ENCODE measurements around the gene PRRG3. TPM values are rescaled to one million over a fixed set of nuclear protein-coding genes. Genes with fewer than 3 reads are reported as not detected.

The PRRG3 gene
- total RNA-seq, 2 experiments from 2014 or later, result not detected

GRCh38 chrX:151710457-151710856 is 15.2 kb downstream of the PRRG3 start:
- H3K4me3 Mint-ChIP-seq, result no peak overlapping the region
- no peak for ATAC-seq (ENCODE audit: poor library complexity)
- H3K9me3 Mint-ChIP-seq, result no peaks in the 10 kb centered on the region
- DNase-seq, result no peak
- H3K36me3 Mint-ChIP-seq (ENCODE audit: low read depth), result no peaks in the 10 kb centered on the region
- H3K27ac ChIP-seq (ENCODE audit: low read depth in 1 of 2, low read length in 2 of 2), result no peak overlapping the region
- POLR2A ChIA-PET, result no interaction called here
- intact Hi-C loops (cut with DNase I, micrococcal nuclease), result no loop called here
- no peaks in the 10 kb centered on the region for H3K4me1 Mint-ChIP-seq (ENCODE audit: low read depth)
- no peak overlapping the region for H3K4me3 ChIP-seq (ENCODE audit: low read length)
- H3K27me3 ChIP-seq (ENCODE audit: control insufficient read depth in 1 of 2, insufficient read depth in 2 of 2, low read length in 2 of 2), result no peaks in the 10 kb centered on the region
- no peaks in the 10 kb centered on the region for H3K9me3 ChIP-seq (ENCODE audit: control insufficient read depth in 1 of 2, insufficient read depth in 1 of 2, low read length in 2 of 2)
- no peaks in the 10 kb centered on the region for H3K27me3 Mint-ChIP-seq
- no peaks in the 10 kb centered on the region for H3K4me1 ChIP-seq (ENCODE audit: insufficient read depth, low read length)
- TF ChIP-seq CTCF (IDR thresholded peaks at IDR 0.05), result no peak
- no peak overlapping the region for H3K27ac Mint-ChIP-seq
- CTCF ChIA-PET, result no interaction called here
- H3K36me3 ChIP-seq (ENCODE audit: insufficient read depth, low read length), result no peaks in the 10 kb centered on the region

GRCh38 chrX:151711154-151711553 is 15.9 kb downstream of the PRRG3 start:
- no peaks in the 10 kb centered on the region for H3K27me3 ChIP-seq (ENCODE audit: control insufficient read depth in 1 of 2, insufficient read depth in 2 of 2, low read length in 2 of 2)
- H3K4me3 Mint-ChIP-seq, result no peak overlapping the region
- ATAC-seq (ENCODE audit: poor library complexity) (no peak), DNase-seq (no peak)
- peaks cover 2% of the 10 kb centered on the region for H3K27me3 Mint-ChIP-seq
- H3K4me1 ChIP-seq (ENCODE audit: insufficient read depth, low read length), result no peaks in the 10 kb centered on the region
- H3K4me1 Mint-ChIP-seq (ENCODE audit: low read depth), result no peaks in the 10 kb centered on the region
- no peaks in the 10 kb centered on the region for H3K9me3 ChIP-seq (ENCODE audit: control insufficient read depth in 1 of 2, insufficient read depth in 1 of 2, low read length in 2 of 2)
- H3K4me3 ChIP-seq (ENCODE audit: low read length), result no peak overlapping the region
- H3K9me3 Mint-ChIP-seq, result no peaks in the 10 kb centered on the region
- H3K27ac Mint-ChIP-seq, result no peak overlapping the region
- intact Hi-C loops (cut with DNase I, micrococcal nuclease), result no loop called here
- H3K36me3 Mint-ChIP-seq (ENCODE audit: low read depth), result no peaks in the 10 kb centered on the region
- no peak for TF ChIP-seq CTCF (IDR thresholded peaks at IDR 0.05)
- no peaks in the 10 kb centered on the region for H3K36me3 ChIP-seq (ENCODE audit: insufficient read depth, low read length)
- ChIA-PET POLR2A (no interaction called here), CTCF (no interaction called here)
- no peak overlapping the region for H3K27ac ChIP-seq (ENCODE audit: low read depth in 1 of 2, low read length in 2 of 2)

GRCh38 chrX:151711787-151712186 is 16.5 kb downstream of the PRRG3 start:
- intact Hi-C loops (cut with DNase I, micrococcal nuclease), result no loop called here
- Mint-ChIP-seq H3K27ac (no peak overlapping the region), H3K27me3 (peaks cover 9% of the 10 kb centered on the region), H3K4me3 (no peak overlapping the region), H3K4me1 (ENCODE audit: low read depth) (no peaks in the 10 kb centered on the region), H3K9me3 (no peaks in the 10 kb centered on the region), H3K36me3 (ENCODE audit: low read depth) (no peaks in the 10 kb centered on the region)
- Histone ChIP-seq H3K4me3 (ENCODE audit: low read length) (no peak overlapping the region), H3K9me3 (ENCODE audit: control insufficient read depth in 1 of 2, insufficient read depth in 1 of 2, low read length in 2 of 2) (no peaks in the 10 kb centered on the region), H3K27ac (ENCODE audit: low read depth in 1 of 2, low read length in 2 of 2) (no peak overlapping the region), H3K36me3 (ENCODE audit: insufficient read depth, low read length) (no peaks in the 10 kb centered on the region), H3K4me1 (ENCODE audit: insufficient read depth, low read length) (no peaks in the 10 kb centered on the region), H3K27me3 (ENCODE audit: control insufficient read depth in 1 of 2, insufficient read depth in 2 of 2, low read length in 2 of 2) (no peaks in the 10 kb centered on the region)
- DNase-seq, result no peak
- no peak for ATAC-seq (ENCODE audit: poor library complexity)
- ChIA-PET POLR2A (no interaction called here), CTCF (no interaction called here)
- no peak for TF ChIP-seq CTCF (IDR thresholded peaks at IDR 0.05)
